Lung (tissue), 12 donors: ENCODE results near the gene C6orf132. TPM values are rescaled to one million over a fixed set of nuclear protein-coding genes. Genes with fewer than 3 reads are reported as not detected.

Source experiments
- ATAC-seq: fragments of 200-7000 bp; cut with Tn5 transposase; one replicate; pipeline ENCODE4 v1.9.1; 2020; ENCODE audit warnings: moderate number of reproducible peaks; ENCODE audit not compliant: insufficient read depth, low FRiP score
- DNase-seq, 3 donors: peaks; one replicate each; pipeline ENCODE4 v3.0.0-alpha.2; 2013 to 2017
- H3K27ac ChIP-seq, 2 donors: one replicate each; pipeline ENCODE4 v1.5.1; 2013; ENCODE audit warnings: mild to moderate bottlenecking in 2 of 2, moderate library complexity in 2 of 2, control low read depth in 1 of 2, inconsistent platforms in 1 of 2, low read depth in 1 of 2, low read length in 1 of 2
- H3K27me3 ChIP-seq, 3 donors: one replicate each; pipeline ENCODE4 v1.5.1; 2013; ENCODE audit warnings: low read length in 2 of 3; ENCODE audit not compliant: control insufficient read depth in 3 of 3, insufficient read depth in 3 of 3
- H3K36me3 ChIP-seq, 4 donors: one replicate each; pipeline ENCODE4 v1.5.1; 2013; ENCODE audit warnings: low read length in 4 of 4, mild to moderate bottlenecking in 1 of 4, moderate library complexity in 1 of 4; ENCODE audit not compliant: control insufficient read depth in 4 of 4, insufficient read depth in 4 of 4
- H3K4me1 ChIP-seq, 5 donors: one replicate each; pipeline ENCODE4 v1.5.1; 2013; ENCODE audit warnings: low read length in 5 of 5, mild to moderate bottlenecking in 2 of 5, moderate library complexity in 1 of 5; ENCODE audit not compliant: control insufficient read depth in 5 of 5, insufficient read depth in 5 of 5
- H3K4me3 ChIP-seq: one replicate; pipeline ENCODE4 v1.5.1; 2013; ENCODE audit warnings: mild to moderate bottlenecking, control low read depth, moderate library complexity
- H3K9ac ChIP-seq, 2 donors: one replicate each; pipeline ENCODE4 v1.5.1; 2013; ENCODE audit warnings: low read length in 2 of 2, control low read depth in 1 of 2; ENCODE audit not compliant: insufficient read depth in 1 of 2
- H3K9me3 ChIP-seq, 4 donors: one replicate each; pipeline ENCODE4 v1.5.1; 2013; ENCODE audit warnings: low read length in 3 of 4, mild to moderate bottlenecking in 1 of 4, moderate library complexity in 1 of 4; ENCODE audit not compliant: control insufficient read depth in 4 of 4, insufficient read depth in 3 of 4
- CTCF ChIP-seq: IDR thresholded peaks from 2 replicates; pipeline ENCODE4 v1.5.1; 2012; ENCODE audit warnings: mild to moderate bottlenecking; ENCODE audit errors: control extremely low read depth, extremely low read depth
- WGBS, 2 donors: extraction: QIAGEN DNeasy Blood & Tissue Kit; methylation state at CpG; one replicate each; pipeline ENCODE4 v1.1.7; 2013; 5-methylcytosine and 5-hydroxymethylcytosine counted together
- polyA plus RNA-seq, 2 donors: library from polyadenylated mRNA; stranded (reverse); fragments of 200-250 nt; gene quantifications; one replicate each; pipeline ENCODE4 v1.2.1, GENCODE V29; 2013
- total RNA-seq, 2 donors: library from RNA; depleted of rRNA in 1 of 2; stranded (reverse); fragments of >200 nt in 1 of 2; gene quantifications; one replicate each; pipeline ENCODE4 v1.2.1, GENCODE V29; 2014 to 2021
- donor health status: control.
- donor health status: control.
- donor health status: Bipolar disorder and iron deficiency.
- donor health status: healthy.
- donor health status: DM: yes; HTN: yes; CAD: no.

C6orf132 gene
- total and polyA plus RNA-seq, 4 donors: 5.9 to 33.1 (median 18.7) TPM

- Histone ChIP-seq H3K27ac (no peak overlapping the region), H3K4me1 (no peaks in the 10 kb centered on the region), H3K36me3 (no peaks in the 10 kb centered on the region), H3K4me3 (no peak overlapping the region), H3K27me3 (no peaks in the 10 kb centered on the region), H3K9me3 (no peaks in the 10 kb centered on the region), H3K9ac (no peak overlapping the region)
- no peak for TF ChIP-seq CTCF
- ATAC-seq (no peak), DNase-seq (no peak)
- WGBS, 2 donors: 39 to 74% methylated on average over 1 of the region's 1 CpG
These were observed 21.6 kb upstream of the C6orf132 start for GRCh38 chr6:42163981-42164380.

GRCh38 chr6:42162812-42163211 lies 20.4 kb upstream of the C6orf132 start:
- DNase-seq (no peak), ATAC-seq (no peak)
- H3K9me3 ChIP-seq: no peaks in the 10 kb centered on the region
- H3K27me3 ChIP-seq: no peaks in the 10 kb centered on the region
- no peak overlapping the region for H3K9ac ChIP-seq
- H3K4me3 ChIP-seq: no peak overlapping the region
- H3K36me3 ChIP-seq: no peaks in the 10 kb centered on the region
- no peak overlapping the region for H3K27ac ChIP-seq
- H3K4me1 ChIP-seq: no peaks in the 10 kb centered on the region
- 87 to 90% methylated on average over 13 of the region's 13 CpGs for WGBS, 2 donors
- TF ChIP-seq CTCF: no peak

- H3K9ac ChIP-seq: no peak overlapping the region
- H3K36me3 ChIP-seq: no peaks in the 10 kb centered on the region
- no peak for DNase-seq
- no peak for TF ChIP-seq CTCF
- no peak overlapping the region for H3K27ac ChIP-seq
- H3K4me1 ChIP-seq: no peaks in the 10 kb centered on the region
- no peak overlapping the region for H3K4me3 ChIP-seq
- 59 to 60% methylated on average over 7 of the region's 7 CpGs for WGBS, 2 donors
- H3K9me3 ChIP-seq: no peaks in the 10 kb centered on the region
- H3K27me3 ChIP-seq: no peaks in the 10 kb centered on the region
- no peak for ATAC-seq
These were observed 20.0 kb upstream of the C6orf132 start for GRCh38 chr6:42162384-42162783.

GRCh38 chr6:42159431-42160024 lies 17.1 kb upstream of the C6orf132 start:
- no peaks in the 10 kb centered on the region for H3K4me1 ChIP-seq
- H3K27me3 ChIP-seq: no peaks in the 10 kb centered on the region
- H3K9ac ChIP-seq: no peak overlapping the region
- H3K27ac ChIP-seq: no peak overlapping the region
- ATAC-seq (no peak), DNase-seq (no peak)
- no peak for TF ChIP-seq CTCF
- 66 to 93% methylated on average over 4 of the region's 4 CpGs for WGBS, 2 donors
- no peak overlapping the region for H3K4me3 ChIP-seq
- no peaks in the 10 kb centered on the region for H3K36me3 ChIP-seq
- H3K9me3 ChIP-seq: peaks cover 0 to 1% (median 0%) of the 10 kb centered on the region in 4 donors
